ENCODE data around the gene GDF2.

DNA sequence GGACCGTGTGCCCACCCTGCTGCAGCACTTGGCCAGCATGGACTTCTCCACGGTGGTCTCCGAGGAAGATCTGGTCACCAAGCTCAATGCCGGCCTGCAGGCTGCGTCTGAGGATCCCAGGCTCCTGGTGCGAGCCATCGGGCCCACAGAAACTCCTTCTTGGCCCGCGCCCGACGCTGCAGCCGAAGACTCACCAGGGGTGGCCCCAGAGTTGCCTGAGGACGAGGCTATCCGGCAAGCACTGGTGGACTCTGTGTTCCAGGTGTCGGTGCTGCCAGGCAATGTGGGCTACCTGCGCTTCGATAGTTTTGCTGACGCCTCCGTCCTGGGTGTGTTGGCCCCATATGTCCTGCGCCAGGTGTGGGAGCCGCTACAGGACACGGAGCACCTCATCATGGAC is 27.3 kb downstream of the GDF2 start:
- TF ChIP-seq POLR2A (IDR thresholded peaks at IDR 0.05) = no peak
- TF ChIP-seq, protein P1, sequence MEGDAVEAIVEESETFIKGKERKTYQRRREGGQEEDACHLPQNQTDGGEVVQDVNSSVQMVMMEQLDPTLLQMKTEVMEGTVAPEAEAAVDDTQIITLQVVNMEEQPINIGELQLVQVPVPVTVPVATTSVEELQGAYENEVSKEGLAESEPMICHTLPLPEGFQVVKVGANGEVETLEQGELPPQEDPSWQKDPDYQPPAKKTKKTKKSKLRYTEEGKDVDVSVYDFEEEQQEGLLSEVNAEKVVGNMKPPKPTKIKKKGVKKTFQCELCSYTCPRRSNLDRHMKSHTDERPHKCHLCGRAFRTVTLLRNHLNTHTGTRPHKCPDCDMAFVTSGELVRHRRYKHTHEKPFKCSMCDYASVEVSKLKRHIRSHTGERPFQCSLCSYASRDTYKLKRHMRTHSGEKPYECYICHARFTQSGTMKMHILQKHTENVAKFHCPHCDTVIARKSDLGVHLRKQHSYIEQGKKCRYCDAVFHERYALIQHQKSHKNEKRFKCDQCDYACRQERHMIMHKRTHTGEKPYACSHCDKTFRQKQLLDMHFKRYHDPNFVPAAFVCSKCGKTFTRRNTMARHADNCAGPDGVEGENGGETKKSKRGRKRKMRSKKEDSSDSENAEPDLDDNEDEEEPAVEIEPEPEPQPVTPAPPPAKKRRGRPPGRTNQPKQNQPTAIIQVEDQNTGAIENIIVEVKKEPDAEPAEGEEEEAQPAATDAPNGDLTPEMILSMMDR (IDR thresholded peaks at IDR 0.05) = no peak

Measured in tibial nerve (tissue), 3 donors.